PFSK-1 (cell line): Measurements from ENCODE around the gene RNF20. TPM values are rescaled to one million over a fixed set of nuclear protein-coding genes. Genes with fewer than 3 reads are reported as not detected.
A peak's percentile ranks its signal among the peaks of the same experiment; 100 is the strongest.

Source experiments
- FOXP2 ChIP-seq: optimal IDR thresholded peaks from 2 replicates; pipeline ENCODE3; 2011; ENCODE audit warnings: borderline replicate concordance, control low read depth, inconsistent platforms; ENCODE audit not compliant: insufficient read depth; ENCODE audit errors: extremely low read length, extremely low read depth
- POLR2AphosphoS5 ChIP-seq: IDR thresholded peaks from 2 replicates; pipeline ENCODE4 v1.6.1; 2012; ENCODE audit warnings: low read depth, mild to moderate bottlenecking, control low read depth, low read length, moderate library complexity
- REST ChIP-seq, 2 experiments: IDR thresholded peaks; 2 replicates each; pipeline versions ENCODE4 v1.6.1 to v1.8.0; 2011 to 2012; ENCODE audit warnings: low read depth in 2 of 2, low read length in 2 of 2, control low read depth in 1 of 2, inconsistent platforms in 1 of 2, mild to moderate bottlenecking in 1 of 2, moderate library complexity in 1 of 2; ENCODE audit not compliant: insufficient read depth in 1 of 2
- SIN3A ChIP-seq: IDR thresholded peaks from 2 replicates; pipeline ENCODE4 v1.6.1; 2012; ENCODE audit warnings: mild to moderate bottlenecking, low read length, moderate library complexity, borderline replicate concordance; ENCODE audit not compliant: insufficient read depth
- TAF1 ChIP-seq: IDR thresholded peaks from 2 replicates; pipeline ENCODE4 v1.6.1; 2012; ENCODE audit warnings: low read length, control low read depth, borderline replicate concordance; ENCODE audit not compliant: insufficient read depth
- polyA plus RNA-seq: library from polyadenylated mRNA; unstranded; fragments of >200 nt; gene quantifications from one replicate; pipeline ENCODE4 v1.2.1, GENCODE V29; 2012; ENCODE audit warnings: low read depth, missing spikeins; ENCODE audit not compliant: insufficient read length

RNF20 gene
- polyA plus RNA-seq = 15.3 TPM

GRCh38 chr9:101533334-101534204 lies at the start of gene RNF20:
Gene RNF20 (plus strand): TSS chr9:101533853. CDS start chr9:101535424, 1,571 bp downstream.
- peak; percentile 19; the same call in 1 of the 2 replicates for TF ChIP-seq SIN3A
- no peak for TF ChIP-seq TAF1
- TF ChIP-seq FOXP2 = peak; percentile 10
- 0 out of 4 replicates have a peak, but pooled peaks of 1 of the 2 experiments have one; percentile 23 for TF ChIP-seq REST (IDR thresholded peaks at IDR 0.05; ENCODE audit: insufficient read depth in 1 of 2, low read depth in 2 of 2, low read length in 2 of 2)
- peak; percentile 71 for TF ChIP-seq POLR2AphosphoS5

- TF ChIP-seq SIN3A (no peak), REST (IDR thresholded peaks at IDR 0.05; ENCODE audit: insufficient read depth in 1 of 2, low read depth in 2 of 2, low read length in 2 of 2) (no peak), FOXP2 (no peak), TAF1 (no peak), POLR2AphosphoS5 (no peak)
Observed at GRCh38 chr9:101484046-101484445, 49.6 kb upstream of the RNF20 start.

- TF ChIP-seq TAF1 (no peak), POLR2AphosphoS5 (no peak), REST (IDR thresholded peaks at IDR 0.05; ENCODE audit: insufficient read depth in 1 of 2, low read depth in 2 of 2, low read length in 2 of 2) (no peak), SIN3A (no peak), FOXP2 (no peak)
Observed at GRCh38 chr9:101485924-101486692, 47.5 kb upstream of the RNF20 start.

- no peak for TF ChIP-seq POLR2AphosphoS5
- TF ChIP-seq FOXP2 = no peak
- TF ChIP-seq TAF1 = no peak
- TF ChIP-seq SIN3A = no peak
- TF ChIP-seq REST (IDR thresholded peaks at IDR 0.05; ENCODE audit: insufficient read depth in 1 of 2, low read depth in 2 of 2, low read length in 2 of 2) = no peak
Observed at GRCh38 chr9:101486693-101487442, 46.8 kb upstream of the RNF20 start.
